GM19043 (cell line): ENCODE results near the gene LTN1.
"Not testable (repeated sequence)": the region's sequence is repeated elsewhere in the genome, so short reads cannot be mapped to it uniquely, and the experiment has no call there.

Source experiments
- ATAC-seq: cut with Tn5 transposase; IDR thresholded peaks from one replicate; pipeline ENCODE4 v1.9.1; 2021; ENCODE audit warnings: low read depth; ENCODE audit not compliant: unreplicated experiment

LTN1 gene

GRCh38 chr21:28936036-28936435, 56.6 kb downstream of the LTN1 start:
- ATAC-seq = no peak

DNA sequence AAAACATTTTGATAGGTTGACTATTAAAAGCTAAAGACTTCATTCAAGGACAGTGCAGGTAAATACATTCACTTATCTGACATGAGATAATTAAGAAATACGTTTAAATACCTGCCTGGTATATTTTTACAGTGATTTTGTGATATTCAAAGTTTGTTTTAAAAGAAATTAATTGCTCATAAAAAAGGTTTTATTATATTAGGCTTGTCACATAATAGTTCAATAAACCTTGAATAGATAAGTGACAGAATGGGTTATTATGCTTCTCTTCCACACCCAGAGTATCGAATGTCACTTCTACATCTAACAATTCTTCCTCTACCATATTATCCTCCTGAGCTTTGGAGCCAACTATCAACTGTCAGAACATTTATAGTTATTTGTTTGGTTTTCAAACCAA, 60.0 kb downstream of the LTN1 start:
- ATAC-seq = no peak

- ATAC-seq = not testable (repeated sequence)
Measured at GRCh38 chr21:28931708-28932372, 60.8 kb downstream of the LTN1 start.

GRCh38 chr21:28928578-28929420, 63.9 kb downstream of the LTN1 start:
- ATAC-seq = no peak

GRCh38 chr21:28927130-28927529, 65.5 kb downstream of the LTN1 start:
- ATAC-seq = no peak

DNA sequence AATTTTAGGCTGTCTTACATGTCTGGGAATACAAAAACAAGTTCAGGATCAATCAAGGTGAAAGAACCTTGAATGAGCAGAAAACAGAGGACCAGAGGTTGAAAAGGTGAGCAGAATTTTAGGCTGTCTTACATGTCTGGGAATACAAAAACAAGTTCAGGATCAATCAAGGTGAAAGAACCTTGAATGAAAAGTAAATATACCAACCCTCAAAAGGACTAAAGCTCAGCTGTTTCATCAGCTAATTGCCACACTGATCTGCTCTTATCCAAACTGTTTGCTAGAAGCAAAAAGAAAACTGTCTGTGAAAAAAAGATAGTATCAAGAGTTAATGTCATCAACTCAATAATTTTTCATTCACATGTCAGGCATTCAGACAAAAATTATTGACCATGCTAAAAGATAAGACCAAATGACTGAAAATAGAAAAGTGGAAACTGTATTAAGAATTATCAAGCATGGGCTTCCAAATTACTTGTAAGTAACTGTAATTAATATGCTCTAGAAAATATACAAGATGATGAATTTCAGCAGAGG, 69.2 kb downstream of the LTN1 start:
- no peak for ATAC-seq

DNA sequence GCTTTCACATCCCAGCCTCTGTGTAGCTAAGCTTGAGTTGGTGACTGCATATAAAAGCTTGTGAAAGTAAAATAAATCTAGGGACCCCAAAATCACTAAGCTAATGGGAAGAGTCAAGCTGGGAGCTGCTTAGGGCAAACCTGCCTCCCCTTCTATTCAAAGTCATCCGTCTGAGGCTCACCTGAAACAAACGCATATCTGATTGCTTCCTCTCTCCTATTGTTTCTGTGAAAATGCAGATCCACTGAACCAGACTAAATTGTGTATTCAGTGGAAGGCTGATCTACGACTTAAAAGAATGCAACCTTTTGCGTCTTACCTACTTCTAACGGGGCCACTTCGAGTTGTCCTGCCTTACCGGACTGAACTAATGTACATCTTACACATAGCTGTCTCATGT, 70.3 kb downstream of the LTN1 start:
- ATAC-seq = no peak

DNA sequence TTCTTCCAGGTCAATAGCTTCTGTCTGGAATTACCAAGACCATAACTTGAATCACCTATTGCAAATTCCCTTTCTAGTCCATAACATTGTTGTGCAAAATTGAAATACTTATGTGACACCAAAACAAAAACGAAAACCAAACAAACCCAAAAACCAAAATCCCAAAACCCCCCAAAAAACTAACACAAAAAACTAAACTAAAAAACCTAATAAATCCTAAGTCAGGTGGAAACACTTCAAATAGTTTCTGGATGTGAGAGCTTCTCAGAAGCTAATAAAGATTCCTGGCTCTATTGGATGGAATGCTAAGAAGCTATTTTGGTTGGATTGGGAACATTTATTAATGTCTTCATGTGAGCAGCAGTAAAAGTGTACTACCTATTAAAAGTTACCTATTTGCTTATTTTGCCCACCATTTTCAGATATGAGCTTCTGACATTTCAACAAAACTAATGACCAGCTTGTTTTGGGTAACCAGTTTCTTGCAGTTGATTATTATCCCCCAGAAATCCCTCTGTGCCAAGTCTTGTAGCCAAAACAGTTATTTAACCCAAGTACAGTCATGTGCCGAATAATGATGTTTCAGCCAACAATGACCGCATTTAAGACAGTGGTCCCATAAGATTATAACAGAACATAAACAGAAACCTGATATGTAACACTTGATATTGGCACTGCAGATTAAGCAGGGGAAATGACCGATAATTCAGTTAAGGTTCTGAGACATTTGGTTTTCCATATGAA, 76.4 kb downstream of the LTN1 start:
- no peak for ATAC-seq

DNA sequence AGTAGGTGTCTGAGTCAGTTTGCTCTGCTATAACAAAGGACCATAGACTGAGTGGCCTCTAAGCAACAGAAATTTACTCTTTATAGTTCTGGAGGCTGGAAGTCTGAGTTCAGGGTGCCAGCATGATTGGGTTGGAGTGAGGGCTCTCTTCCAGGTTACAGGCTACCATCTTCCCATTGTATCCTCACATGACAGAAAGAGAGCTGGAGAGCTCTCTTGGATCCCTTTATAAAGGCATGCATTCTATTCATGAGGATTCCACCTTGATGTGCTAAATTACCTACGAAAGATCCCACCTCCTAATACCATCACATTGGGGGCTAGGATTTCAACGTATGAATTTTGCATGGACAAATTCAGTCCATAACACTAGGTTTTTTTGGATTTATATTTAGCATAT, 79.6 kb downstream of the LTN1 start:
- ATAC-seq = no peak

GRCh38 chr21:28910280-28910887, 82.3 kb downstream of the LTN1 start:
- no peak for ATAC-seq

DNA sequence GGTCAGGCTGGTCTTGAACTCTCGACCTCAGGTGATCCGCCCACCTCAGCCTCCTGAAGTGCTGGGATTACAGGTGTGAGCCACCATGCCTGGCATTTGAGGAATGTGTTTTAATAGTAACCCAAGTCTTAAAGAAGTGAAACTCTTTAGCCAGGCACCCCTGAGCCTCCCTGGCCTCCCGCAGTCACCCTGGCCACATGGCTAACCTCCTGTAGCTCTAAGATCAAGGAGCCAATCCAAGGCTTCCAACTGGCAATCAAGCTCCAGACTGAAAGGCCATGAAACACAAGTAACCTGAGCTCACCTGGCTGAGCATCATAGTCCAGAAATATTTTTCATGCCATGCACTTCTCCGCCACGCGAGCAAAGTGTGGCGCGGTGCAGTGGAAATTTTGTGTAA, 84.3 kb downstream of the LTN1 start:
- no peak for ATAC-seq

GRCh38 chr21:28906841-28907240, 85.8 kb downstream of the LTN1 start:
- ATAC-seq = no peak

GRCh38 chr21:28906236-28906635, 86.4 kb downstream of the LTN1 start:
- no peak for ATAC-seq

DNA sequence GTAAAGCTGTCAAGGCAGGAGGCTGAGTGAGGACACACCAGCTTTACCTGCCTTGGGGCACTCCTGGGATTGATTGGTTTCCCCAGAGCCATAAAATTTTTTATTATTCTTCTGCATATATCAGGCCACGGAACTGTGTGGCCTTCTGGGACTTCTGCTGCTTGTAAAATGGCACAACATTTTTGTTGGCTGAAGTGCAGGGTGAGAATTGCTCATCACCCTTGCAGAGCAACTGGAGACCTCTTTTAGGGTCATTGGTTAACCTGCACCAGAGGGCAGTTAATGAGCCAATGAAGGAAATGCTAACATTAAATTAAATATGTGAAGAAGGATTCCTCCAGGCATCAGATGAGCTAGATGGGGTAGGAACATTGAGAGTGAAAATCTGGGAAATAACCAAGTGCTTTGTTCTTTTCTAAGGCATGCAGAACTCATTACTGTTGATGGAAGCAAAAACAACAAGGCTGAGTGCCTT, 87.7 kb downstream of the LTN1 start:
- no peak for ATAC-seq

GRCh38 chr21:28903448-28903847, 89.2 kb downstream of the LTN1 start:
- no peak for ATAC-seq

GRCh38 chr21:28900481-28900880, 92.2 kb downstream of the LTN1 start:
- ATAC-seq = no peak

- no peak for ATAC-seq
Measured at GRCh38 chr21:28899744-28900143, 92.9 kb downstream of the LTN1 start.

DNA sequence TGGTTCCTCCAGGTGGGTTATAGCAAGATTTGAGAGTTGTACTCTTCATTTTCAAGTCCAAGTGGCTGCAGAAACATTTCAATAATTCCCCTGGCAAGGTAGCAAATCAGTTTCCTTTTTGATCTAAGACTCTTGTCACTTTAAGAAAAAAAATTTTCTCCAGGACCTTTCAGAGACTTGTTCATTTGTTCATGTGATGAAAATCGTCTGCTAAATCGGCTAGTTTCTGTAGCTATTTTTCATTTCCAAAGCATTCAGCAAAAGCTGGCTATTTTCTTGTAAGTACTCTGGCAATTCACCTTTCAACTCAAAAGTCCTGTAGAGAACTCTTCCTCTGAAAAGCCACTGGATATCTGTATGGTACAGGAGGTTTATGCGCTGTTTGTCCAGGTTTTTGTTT, 93.5 kb downstream of the LTN1 start:
- no peak for ATAC-seq

- ATAC-seq = no peak
Measured at GRCh38 chr21:28893687-28894086, 99.0 kb downstream of the LTN1 start.

- ATAC-seq = no peak
Measured at GRCh38 chr21:28892199-28893111, 100.2 kb downstream of the LTN1 start.
